GM21528 (cell line): ENCODE measurements around the gene AGPAT2.
A peak's percentile ranks its signal among the peaks of the same experiment; 100 is the strongest.

ENCODE experiments used
- ATAC-seq: cut with Tn5 transposase; IDR thresholded peaks from one replicate; pipeline ENCODE4 v1.9.1; 2021; ENCODE audit warnings: mild to moderate bottlenecking, moderate library complexity; ENCODE audit not compliant: unreplicated experiment, low FRiP score

The AGPAT2 gene

GRCh38 chr9:136686794-136687711 lies at the start of gene AGPAT2:
Gene AGPAT2 (minus strand): TSS chr9:136687457. CDS start chr9:136687357, 100 bp downstream.
- ATAC-seq, result peak; percentile 50

- ATAC-seq, result no peak
Measured at GRCh38 chr9:136735812-136736480, 48.7 kb upstream of the AGPAT2 start.

- no peak for ATAC-seq
Measured at GRCh38 chr9:136734837-136735496, 47.7 kb upstream of the AGPAT2 start.

- no peak for ATAC-seq
Measured at GRCh38 chr9:136733611-136734010, 46.4 kb upstream of the AGPAT2 start.

GRCh38 chr9:136732444-136733178 lies 45.4 kb upstream of the AGPAT2 start:
- ATAC-seq, result no peak

GRCh38 chr9:136729926-136730325 lies 42.7 kb upstream of the AGPAT2 start:
- ATAC-seq, result no peak

GRCh38 chr9:136729144-136729543 lies 41.9 kb upstream of the AGPAT2 start:
- no peak for ATAC-seq

GRCh38 chr9:136728548-136729123 lies 41.4 kb upstream of the AGPAT2 start:
- peak; percentile 16 for ATAC-seq

- peak; percentile 52 for ATAC-seq
Measured at GRCh38 chr9:136728080-136728547, 40.9 kb upstream of the AGPAT2 start.

- no peak for ATAC-seq
Measured at GRCh38 chr9:136726631-136727191, 39.5 kb upstream of the AGPAT2 start.

GRCh38 chr9:136726118-136726517 lies 38.9 kb upstream of the AGPAT2 start:
- no peak for ATAC-seq

- ATAC-seq, result no peak
Measured at GRCh38 chr9:136725612-136726011, 38.4 kb upstream of the AGPAT2 start.

- ATAC-seq, result no peak
Measured at GRCh38 chr9:136724772-136725171, 37.5 kb upstream of the AGPAT2 start.

GRCh38 chr9:136723989-136724388 lies 36.7 kb upstream of the AGPAT2 start:
- ATAC-seq, result no peak

GRCh38 chr9:136723362-136723976 lies 36.2 kb upstream of the AGPAT2 start:
- no peak for ATAC-seq

GRCh38 chr9:136722969-136723356 lies 35.7 kb upstream of the AGPAT2 start:
- no peak for ATAC-seq

GRCh38 chr9:136722093-136722968 lies 35.1 kb upstream of the AGPAT2 start:
- ATAC-seq, result no peak

GRCh38 chr9:136721339-136722092 lies 34.3 kb upstream of the AGPAT2 start:
- ATAC-seq, result no peak
